Ascending aorta (tissue), 2 donors: ENCODE results near the gene ADAMTS19. TPM values are rescaled to one million over a fixed set of nuclear protein-coding genes. Genes with fewer than 3 reads are reported as not detected.

Source experiments
- DNase-seq, 2 donors: peaks; one replicate each; pipeline ENCODE4 v3.0.0-alpha.2; 2019; ENCODE audit warnings: low spot score in 2 of 2
- H3K27ac ChIP-seq, 2 donors: fragments of 200-600 bp; sonication (generic); one replicate each; pipeline ENCODE4 v1.5.1; 2016 to 2017; ENCODE audit warnings: mild to moderate bottlenecking in 1 of 2
- H3K27me3 ChIP-seq: fragments of 200-600 bp; sonication (generic); one replicate; pipeline ENCODE4 v1.5.1; 2017
- H3K36me3 ChIP-seq, 2 donors: fragments of 200-600 bp; sonication (generic); one replicate each; pipeline ENCODE4 v1.5.1; 2016
- H3K4me1 ChIP-seq, 2 donors: fragments of 200-600 bp; sonication (generic); one replicate each; pipeline ENCODE4 v1.5.1; 2016 to 2017; ENCODE audit warnings: mild to moderate bottlenecking in 1 of 2
- H3K4me3 ChIP-seq, 2 donors: fragments of 200-600 bp; sonication (generic); one replicate each; pipeline ENCODE4 v1.5.1; 2016 to 2017; ENCODE audit warnings: mild to moderate bottlenecking in 1 of 2
- H3K9me3 ChIP-seq, 2 donors: fragments of 200-600 bp; sonication (generic); one replicate each; pipeline ENCODE4 v1.5.1; 2016
- intact Hi-C: fragments of 100-400 bp; cut with DNase I; formaldehyde crosslinking; loops from one replicate; pipeline ENCODE4 v1.15.1; 2023
- total RNA-seq: library from RNA; depleted of rRNA; stranded (reverse); fragments of >200 nt; gene quantifications from one replicate; pipeline ENCODE4 v1.1.0, GENCODE V29; 2016
- TF ChIP-seq, protein P1 (sequence below), 3 experiments: fragments of 200-600 bp in 2 of 3; fragments of 450-650 bp in 1 of 3; sonication (generic) in 2 of 3; IDR thresholded peaks; one replicate each; pipeline ENCODE4 v1.5.1; 2016 to 2019; ENCODE audit warnings: antibody characterized with exemption in 3 of 3, mild to moderate bottlenecking in 1 of 3, moderate library complexity in 1 of 3

Gene ADAMTS19
- total RNA-seq, 1 donor from 2014 or later, result 0.32 TPM

DNA sequence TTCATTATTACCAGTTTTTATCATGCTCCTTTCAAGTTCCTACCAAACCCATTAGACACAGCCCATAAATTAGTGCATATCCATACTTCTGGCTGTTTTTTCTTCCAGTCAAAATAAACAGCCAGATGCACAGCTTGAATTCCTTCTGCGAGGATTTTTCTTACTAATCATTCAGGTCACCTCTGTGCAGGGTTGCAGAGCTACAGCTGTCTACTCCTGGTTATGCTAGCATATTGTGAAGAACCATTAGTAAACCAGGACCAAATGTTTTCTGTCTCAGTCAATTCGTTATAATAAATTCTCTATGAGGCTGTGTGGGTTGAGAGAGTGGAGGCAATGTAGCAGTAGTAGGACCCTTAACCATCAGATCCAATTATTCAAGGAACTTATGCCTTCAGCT lies 279.7 kb downstream of the ADAMTS19 start:
- intact Hi-C loops, result no loop called here

DNA sequence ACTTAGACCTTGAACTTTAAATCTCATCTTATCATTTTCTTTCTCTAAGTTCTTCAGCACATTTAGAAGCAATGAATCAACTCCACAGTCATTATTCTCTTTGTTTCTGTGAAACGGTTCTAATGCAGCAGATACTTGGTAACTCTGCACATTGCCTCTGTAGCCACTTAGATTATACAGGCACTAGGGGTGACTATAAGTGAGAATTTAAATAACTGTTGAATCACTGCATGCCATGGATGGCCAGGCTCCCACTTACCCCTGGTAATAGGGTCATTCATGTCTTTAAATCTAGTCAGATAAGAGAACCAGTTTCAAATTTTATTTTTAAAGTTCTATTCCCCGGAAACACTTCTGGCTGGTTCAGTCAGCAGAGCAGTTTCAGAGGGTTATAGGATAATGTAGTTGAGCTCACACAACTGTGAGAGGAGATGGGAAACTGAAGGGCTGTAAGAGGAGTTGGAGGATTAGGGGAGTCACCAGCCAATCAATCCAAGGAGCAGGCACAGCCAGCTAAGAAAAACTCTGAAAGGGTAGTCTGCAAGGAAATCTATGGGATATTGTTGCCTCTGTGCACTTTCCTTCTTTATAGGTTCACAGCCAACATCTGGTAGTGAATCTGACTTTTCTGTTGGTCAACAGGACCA lies 283.6 kb downstream of the ADAMTS19 start:
- DNase-seq, result no peak
- H3K4me1 ChIP-seq, result no peaks in the 10 kb centered on the region
- no peak overlapping the region for H3K27ac ChIP-seq
- TF ChIP-seq, protein P1, sequence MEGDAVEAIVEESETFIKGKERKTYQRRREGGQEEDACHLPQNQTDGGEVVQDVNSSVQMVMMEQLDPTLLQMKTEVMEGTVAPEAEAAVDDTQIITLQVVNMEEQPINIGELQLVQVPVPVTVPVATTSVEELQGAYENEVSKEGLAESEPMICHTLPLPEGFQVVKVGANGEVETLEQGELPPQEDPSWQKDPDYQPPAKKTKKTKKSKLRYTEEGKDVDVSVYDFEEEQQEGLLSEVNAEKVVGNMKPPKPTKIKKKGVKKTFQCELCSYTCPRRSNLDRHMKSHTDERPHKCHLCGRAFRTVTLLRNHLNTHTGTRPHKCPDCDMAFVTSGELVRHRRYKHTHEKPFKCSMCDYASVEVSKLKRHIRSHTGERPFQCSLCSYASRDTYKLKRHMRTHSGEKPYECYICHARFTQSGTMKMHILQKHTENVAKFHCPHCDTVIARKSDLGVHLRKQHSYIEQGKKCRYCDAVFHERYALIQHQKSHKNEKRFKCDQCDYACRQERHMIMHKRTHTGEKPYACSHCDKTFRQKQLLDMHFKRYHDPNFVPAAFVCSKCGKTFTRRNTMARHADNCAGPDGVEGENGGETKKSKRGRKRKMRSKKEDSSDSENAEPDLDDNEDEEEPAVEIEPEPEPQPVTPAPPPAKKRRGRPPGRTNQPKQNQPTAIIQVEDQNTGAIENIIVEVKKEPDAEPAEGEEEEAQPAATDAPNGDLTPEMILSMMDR (IDR thresholded peaks at IDR 0.05), result no peak
- H3K4me3 ChIP-seq, result no peak overlapping the region
- H3K36me3 ChIP-seq, result no peaks in the 10 kb centered on the region
- H3K9me3 ChIP-seq, result no peaks in the 10 kb centered on the region
- no peaks in the 10 kb centered on the region for H3K27me3 ChIP-seq
- intact Hi-C loops, result no loop called here

More for the DNA sequence above, 279.7 kb downstream of the ADAMTS19 start:
- Histone ChIP-seq H3K27me3 (no peaks in the 10 kb centered on the region), H3K4me3 (no peak overlapping the region), H3K9me3 (no peaks in the 10 kb centered on the region), H3K4me1 (no peaks in the 10 kb centered on the region), H3K36me3 (no peaks in the 10 kb centered on the region), H3K27ac (no peak overlapping the region)
- no peak for DNase-seq
- TF ChIP-seq, protein P1 (IDR thresholded peaks at IDR 0.05), result no peak

DNA sequence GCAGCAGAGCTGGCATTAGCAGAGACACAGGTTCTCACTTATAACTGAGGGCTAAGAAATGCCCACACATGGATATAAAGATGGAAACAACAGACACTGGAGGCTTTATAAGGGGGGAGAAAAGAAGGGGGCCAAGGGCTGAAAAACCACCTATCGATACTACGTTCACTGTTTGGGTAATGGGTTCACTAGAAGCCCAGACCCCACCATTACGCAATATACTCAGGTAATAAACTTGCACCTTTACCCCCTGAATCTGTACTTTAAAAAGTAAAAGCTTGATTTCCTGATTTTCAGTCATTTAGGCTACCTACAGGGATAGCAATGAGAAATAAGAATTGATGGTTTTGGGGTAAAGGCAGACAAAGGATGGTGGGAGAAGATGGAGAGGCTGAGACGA lies 285.9 kb downstream of the ADAMTS19 start:
- Histone ChIP-seq H3K27ac (no peak overlapping the region), H3K27me3 (no peaks in the 10 kb centered on the region), H3K4me1 (no peaks in the 10 kb centered on the region), H3K9me3 (no peaks in the 10 kb centered on the region), H3K36me3 (no peaks in the 10 kb centered on the region), H3K4me3 (no peak overlapping the region)
- TF ChIP-seq, protein P1 (IDR thresholded peaks at IDR 0.05), result no peak
- no peak for DNase-seq
- intact Hi-C loops, result no loop called here

DNA sequence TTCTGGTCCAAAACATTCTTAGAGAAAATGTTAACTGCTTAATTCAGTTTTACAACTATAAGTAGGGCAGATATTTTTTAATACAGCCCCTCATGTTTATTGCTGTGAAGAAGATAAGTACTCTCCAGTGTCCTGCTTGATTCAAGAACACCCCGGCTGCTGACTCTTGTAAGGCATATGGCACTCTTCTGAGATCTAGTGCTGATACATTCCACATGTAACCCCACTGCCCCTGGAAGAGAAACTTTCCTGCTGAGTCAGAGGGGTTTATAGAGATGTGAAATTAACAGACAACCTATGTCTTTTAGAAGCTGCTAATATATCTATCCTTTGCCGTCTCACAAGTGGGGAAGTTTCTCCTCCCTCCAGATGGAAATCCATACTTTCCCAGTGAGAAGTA lies 286.8 kb downstream of the ADAMTS19 start:
- H3K27me3 ChIP-seq, result no peaks in the 10 kb centered on the region
- intact Hi-C loops, result no loop called here
- H3K9me3 ChIP-seq, result no peaks in the 10 kb centered on the region
- H3K4me1 ChIP-seq, result no peaks in the 10 kb centered on the region
- DNase-seq, result no peak
- TF ChIP-seq, protein P1 (IDR thresholded peaks at IDR 0.05), result no peak
- H3K36me3 ChIP-seq, result no peaks in the 10 kb centered on the region
- no peak overlapping the region for H3K4me3 ChIP-seq
- H3K27ac ChIP-seq, result no peak overlapping the region

DNA sequence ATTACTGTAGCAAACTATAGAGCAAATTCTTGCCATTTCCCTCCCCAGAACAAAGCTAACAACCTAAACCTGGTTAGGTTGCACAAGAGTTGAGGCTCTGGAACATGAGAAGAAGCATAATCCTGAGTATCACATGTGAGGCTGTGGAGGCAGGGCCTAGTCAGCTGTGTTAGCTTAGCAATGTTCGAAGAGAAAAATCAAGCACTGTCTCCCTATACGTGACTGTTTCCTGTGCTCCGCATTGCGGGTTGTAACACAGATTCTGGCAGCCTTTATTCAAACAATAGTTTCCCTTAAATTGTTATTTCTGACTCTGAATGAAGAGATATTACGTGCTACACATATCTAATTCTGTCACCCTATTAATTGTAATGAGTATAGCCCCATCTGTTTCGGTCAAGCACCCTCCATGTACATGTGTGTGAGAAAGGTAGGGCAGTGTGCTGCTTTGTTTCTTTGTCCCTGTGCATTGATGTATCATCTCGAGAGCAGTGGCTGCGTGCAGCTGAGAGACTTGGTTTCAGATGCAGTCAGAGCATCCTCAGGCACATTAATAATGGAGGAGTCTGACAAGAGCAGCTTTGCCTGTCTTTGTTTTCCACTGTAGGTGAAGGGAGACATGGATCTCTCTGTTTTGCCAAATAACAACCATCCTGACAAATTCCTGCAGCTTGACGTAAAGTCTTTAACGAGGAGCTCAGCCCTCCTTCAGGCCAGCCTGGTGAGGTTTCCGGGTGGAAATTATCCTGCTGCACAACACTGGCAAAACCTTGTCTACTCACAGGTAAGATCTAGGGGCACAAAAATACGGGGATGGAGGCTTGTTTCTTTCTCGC lies 287.7 kb downstream of the ADAMTS19 start, which contains the start of gene MINAR2:
MINAR2 (plus strand) TSS at position 523 of the 836 bp plus-strand sequence; CDS start at position 620, 97 bp downstream.
- Histone ChIP-seq H3K36me3 (no peaks in the 10 kb centered on the region), H3K27ac (no peak within 1 kb of the TSS), H3K4me3 (no peak within 1 kb of the TSS), H3K9me3 (no peaks in the 10 kb centered on the region), H3K27me3 (no peaks in the 10 kb centered on the region), H3K4me1 (no peaks in the 10 kb centered on the region)
- intact Hi-C loops, result no loop called here
- TF ChIP-seq, protein P1 (IDR thresholded peaks at IDR 0.05), result no peak
- no peak for DNase-seq
